Measurements from ENCODE around the gene LHX1.

DNA sequence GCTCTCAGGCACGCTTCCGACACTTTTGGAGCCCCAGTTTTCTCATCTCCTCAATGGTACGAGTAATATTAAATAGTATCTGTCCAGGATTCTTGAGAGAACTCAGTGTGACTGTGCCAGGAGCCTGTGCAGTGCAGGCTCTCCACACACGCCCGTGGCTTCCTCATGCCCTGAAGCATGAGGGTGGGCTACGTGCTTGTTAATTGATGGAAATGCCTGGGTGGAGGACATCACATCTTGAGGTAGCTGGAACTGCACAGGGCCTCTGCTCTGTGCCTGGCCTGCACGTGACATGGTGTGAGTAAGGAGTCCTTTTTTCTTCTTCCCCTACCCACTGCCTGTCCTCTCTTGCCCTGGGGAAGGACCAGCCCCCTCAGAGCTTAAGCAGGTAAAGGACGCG lies 43.1 kb upstream of the LHX1 start:
- no peak for TF ChIP-seq CTCF (IDR thresholded peaks at IDR 0.05)
- no peak for TF ChIP-seq POLR2A (IDR thresholded peaks at IDR 0.05)
